Upper lobe of left lung (tissue), 4 donors: Measurements from ENCODE around the gene TMPRSS2.

ENCODE experiments used
- CTCF ChIP-seq, 6 experiments: fragments of 450-650 bp in 4 of 6; fragments of 200-600 bp in 2 of 6; sonication (generic) in 2 of 6; IDR thresholded peaks; one replicate each; pipeline ENCODE4 v1.5.1; 2016 to 2019; ENCODE audit warnings: antibody characterized with exemption in 6 of 6
- POLR2A ChIP-seq, 4 donors: fragments of 450-650 bp; IDR thresholded peaks; one replicate each; pipeline ENCODE4 v1.5.1; 2016 to 2017; ENCODE audit warnings: antibody characterized with exemption in 4 of 4, mild to moderate bottlenecking in 2 of 4
- POLR2AphosphoS5 ChIP-seq, 2 donors: sonication (generic); formaldehyde crosslinking; IDR thresholded peaks; one replicate each; pipeline ENCODE4 v1.5.1; 2017; ENCODE audit warnings: antibody characterized with exemption in 2 of 2

- TF ChIP-seq CTCF (IDR thresholded peaks at IDR 0.05), result no peak
- no peak for TF ChIP-seq POLR2AphosphoS5 (IDR thresholded peaks at IDR 0.05)
- TF ChIP-seq POLR2A (IDR thresholded peaks at IDR 0.05), result no peak
Measured at GRCh38 chr21:41446586-41446985, 61.4 kb downstream of the TMPRSS2 start.
